Measurements from ENCODE around the gene CD180.

The CD180 gene

GRCh38 chr5:67164856-67165525, 31.6 kb downstream of the CD180 start:
- no peaks in the 10 kb centered on the region for H3K4me1 ChIP-seq (ENCODE audit: low read length)
- no peaks in the 10 kb centered on the region for H3F3A ChIP-seq (ENCODE audit: insufficient read depth, low read length)
- H3K9ac ChIP-seq (ENCODE audit: low read length): no peak overlapping the region
- no peak for DNase-seq
- TF ChIP-seq CTCF (IDR thresholded peaks at IDR 0.05; ENCODE audit: low read length): no peak
- TF ChIP-seq EZH2 (optimal IDR thresholded peaks at IDR 0.05; ENCODE audit: low read depth, low read length): no peak
- TF ChIP-seq EZH2phosphoT487 (IDR thresholded peaks at IDR 0.05; ENCODE audit: low read length): no peak
- H4K20me1 ChIP-seq (ENCODE audit: insufficient read depth, low read length): no peaks in the 10 kb centered on the region
- H3K79me2 ChIP-seq (ENCODE audit: low read length): no peaks in the 10 kb centered on the region
- H3K27me3 ChIP-seq (replicated peaks; ENCODE audit: insufficient read depth, low read length): no peaks in the 10 kb centered on the region
- H3K4me3 ChIP-seq (ENCODE audit: low read length): no peak overlapping the region
- no peak overlapping the region for H3K27ac ChIP-seq (ENCODE audit: low read length)
- no peaks in the 10 kb centered on the region for H3K9me3 ChIP-seq (replicated peaks; ENCODE audit: insufficient read depth, low read length)
- no peaks in the 10 kb centered on the region for H3K36me3 ChIP-seq (replicated peaks; ENCODE audit: insufficient read depth, low read length)
- no peak overlapping the region for H3K4me2 ChIP-seq (ENCODE audit: low read depth, low read length)
- H3K9me2 ChIP-seq (replicated peaks; ENCODE audit: insufficient read depth, low read length): no peaks in the 10 kb centered on the region
- H2AFZ ChIP-seq (ENCODE audit: low read length): no peak overlapping the region

GRCh38 chr5:67163863-67164595, 32.6 kb downstream of the CD180 start:
- H3F3A ChIP-seq (ENCODE audit: insufficient read depth, low read length): no peaks in the 10 kb centered on the region
- no peaks in the 10 kb centered on the region for H3K9me2 ChIP-seq (replicated peaks; ENCODE audit: insufficient read depth, low read length)
- no peaks in the 10 kb centered on the region for H4K20me1 ChIP-seq (ENCODE audit: insufficient read depth, low read length)
- H3K4me1 ChIP-seq (ENCODE audit: low read length): no peaks in the 10 kb centered on the region
- no peak overlapping the region for H2AFZ ChIP-seq (ENCODE audit: low read length)
- H3K9ac ChIP-seq (ENCODE audit: low read length): no peak overlapping the region
- H3K27ac ChIP-seq (ENCODE audit: low read length): no peak overlapping the region
- H3K79me2 ChIP-seq (ENCODE audit: low read length): no peaks in the 10 kb centered on the region
- no peaks in the 10 kb centered on the region for H3K36me3 ChIP-seq (replicated peaks; ENCODE audit: insufficient read depth, low read length)
- no peaks in the 10 kb centered on the region for H3K27me3 ChIP-seq (replicated peaks; ENCODE audit: insufficient read depth, low read length)
- no peak overlapping the region for H3K4me2 ChIP-seq (ENCODE audit: low read depth, low read length)
- H3K4me3 ChIP-seq (ENCODE audit: low read length): no peak overlapping the region
- H3K9me3 ChIP-seq (replicated peaks; ENCODE audit: insufficient read depth, low read length): no peaks in the 10 kb centered on the region
- DNase-seq: no peak
- TF ChIP-seq EZH2phosphoT487 (IDR thresholded peaks at IDR 0.05; ENCODE audit: low read length): no peak
- TF ChIP-seq EZH2 (optimal IDR thresholded peaks at IDR 0.05; ENCODE audit: low read depth, low read length): no peak
- TF ChIP-seq CTCF (IDR thresholded peaks at IDR 0.05; ENCODE audit: low read length): no peak

GRCh38 chr5:67163231-67163756, 33.3 kb downstream of the CD180 start:
- no peaks in the 10 kb centered on the region for H3K9me2 ChIP-seq (replicated peaks; ENCODE audit: insufficient read depth, low read length)
- TF ChIP-seq EZH2 (optimal IDR thresholded peaks at IDR 0.05; ENCODE audit: low read depth, low read length): no peak
- TF ChIP-seq EZH2phosphoT487 (IDR thresholded peaks at IDR 0.05; ENCODE audit: low read length): no peak
- TF ChIP-seq CTCF (IDR thresholded peaks at IDR 0.05; ENCODE audit: low read length): no peak
- H3K79me2 ChIP-seq (ENCODE audit: low read length): no peaks in the 10 kb centered on the region
- no peaks in the 10 kb centered on the region for H3K9me3 ChIP-seq (replicated peaks; ENCODE audit: insufficient read depth, low read length)
- no peaks in the 10 kb centered on the region for H3K27me3 ChIP-seq (replicated peaks; ENCODE audit: insufficient read depth, low read length)
- H3K9ac ChIP-seq (ENCODE audit: low read length): no peak overlapping the region
- no peaks in the 10 kb centered on the region for H3K36me3 ChIP-seq (replicated peaks; ENCODE audit: insufficient read depth, low read length)
- no peak overlapping the region for H3K4me3 ChIP-seq (ENCODE audit: low read length)
- H2AFZ ChIP-seq (ENCODE audit: low read length): no peak overlapping the region
- H4K20me1 ChIP-seq (ENCODE audit: insufficient read depth, low read length): no peaks in the 10 kb centered on the region
- no peaks in the 10 kb centered on the region for H3F3A ChIP-seq (ENCODE audit: insufficient read depth, low read length)
- H3K4me2 ChIP-seq (ENCODE audit: low read depth, low read length): no peak overlapping the region
- H3K4me1 ChIP-seq (ENCODE audit: low read length): no peaks in the 10 kb centered on the region
- DNase-seq: no peak
- no peak overlapping the region for H3K27ac ChIP-seq (ENCODE audit: low read length)

Measured in MM.1S (cell line).